H1 (cell line): Measurements from ENCODE around the gene HADHA. TPM values are rescaled to one million over a fixed set of nuclear protein-coding genes. Genes with fewer than 3 reads are reported as not detected.
"Not testable (repeated sequence)": the region's sequence is repeated elsewhere in the genome, so short reads cannot be mapped to it uniquely, and the experiment has no call there.

Experiments
- CTCF ChIA-PET: fragments of 300-600 bp; sonication (Branson Sonifier 250); formaldehyde crosslinking; loops from one replicate; lab custom pipeline; 2021; ENCODE audit not compliant: partially characterized antibody; lab: Charles Lee
- POLR2A ChIA-PET: fragments of 300-600 bp; sonication (Branson Sonifier 250); formaldehyde crosslinking; loops from one replicate; lab custom pipeline; 2021; ENCODE audit warnings: inconsistent platforms; ENCODE audit not compliant: partially characterized antibody; lab: Charles Lee
- DNase-seq, 2 experiments: peaks; one replicate each; pipeline versions ENCODE4 v3.0.0 to v3.0.0-alpha.2; 2010 to 2022; ENCODE audit warnings: low spot score in 2 of 2, low read depth in 1 of 2, mixed read lengths in 1 of 2
- FAIRE-seq: peaks from 2 replicates; lab custom pipeline; 2011; peaks lifted over from hg19 to GRCh38; lab: Jason Lieb, UNC
- H2AFZ ChIP-seq: 2 replicates; pipeline ENCODE4 v1.8.1; 2012; ENCODE audit warnings: low read length, inconsistent platforms
- H2AK5ac ChIP-seq: 2 replicates; pipeline ENCODE4 v1.6.1; 2013; ENCODE audit warnings: low read depth, low read length
- H2BK120ac ChIP-seq: replicated peaks from 2 replicates; pipeline ENCODE3; 2013; ENCODE audit warnings: low read depth, low read length, inconsistent platforms
- H2BK12ac ChIP-seq: 2 replicates; pipeline ENCODE4 v1.6.1; 2013; ENCODE audit warnings: low read depth, low read length
- H2BK15ac ChIP-seq: 2 replicates; pipeline ENCODE4 v1.6.1; 2013; ENCODE audit warnings: low read length
- H2BK20ac ChIP-seq: 2 replicates; pipeline ENCODE4 v1.6.1; 2013; ENCODE audit warnings: low read length
- H2BK5ac ChIP-seq: 2 replicates; pipeline ENCODE4 v1.6.1; 2013; ENCODE audit warnings: low read depth, low read length
- H3K14ac ChIP-seq: 2 replicates; pipeline ENCODE4 v1.6.1; 2013; ENCODE audit warnings: inconsistent platforms; ENCODE audit not compliant: insufficient read length
- H3K18ac ChIP-seq: 2 replicates; pipeline ENCODE4 v1.6.1; 2013; ENCODE audit warnings: low read length; ENCODE audit errors: extremely low read depth
- H3K23ac ChIP-seq: 2 replicates; pipeline ENCODE4 v1.6.1; 2013; ENCODE audit warnings: inconsistent platforms; ENCODE audit not compliant: insufficient read length
- H3K23me2 ChIP-seq: 2 replicates; pipeline ENCODE4 v1.6.1; 2013; ENCODE audit warnings: low read depth, low read length
- H3K27ac ChIP-seq: 2 replicates; pipeline ENCODE4 v1.6.1; 2011; ENCODE audit warnings: low read depth, low read length, inconsistent platforms
- H3K27me3 ChIP-seq, 4 experiments: replicated peaks in 1 of 4; 1 replicate in 1 of 4; 2 replicates in 3 of 4; pipeline versions ENCODE4 v1.6.1 to v1.8.1; 2011 to 2013; ENCODE audit warnings: low read length in 3 of 4, mild to moderate bottlenecking in 3 of 4, inconsistent platforms in 2 of 4, mixed read lengths in 2 of 4, moderate library complexity in 1 of 4; ENCODE audit not compliant: control insufficient read depth in 3 of 4, insufficient read depth in 3 of 4; ENCODE audit errors: extremely low read depth in 1 of 4
- H3K36me3 ChIP-seq, 4 experiments: 2 replicates each; pipeline versions ENCODE4 v1.6.1 to v1.8.1; 2011 to 2013; ENCODE audit warnings: mild to moderate bottlenecking in 4 of 4, low read length in 3 of 4, moderate library complexity in 2 of 4, control low read depth in 1 of 4, inconsistent platforms in 1 of 4; ENCODE audit not compliant: insufficient read depth in 4 of 4, control insufficient read depth in 2 of 4
- H3K4ac ChIP-seq: replicated peaks from 2 replicates; pipeline ENCODE3; 2013; ENCODE audit warnings: low read length, low read depth, mixed read lengths, inconsistent platforms; ENCODE audit not compliant: insufficient read length
- H3K4me1 ChIP-seq, 4 experiments: replicated peaks in 1 of 4; 1 replicate in 1 of 4; 2 replicates in 3 of 4; pipeline versions ENCODE4 v1.6.1 to v1.8.1; 2011 to 2013; ENCODE audit warnings: low read length in 3 of 4, inconsistent platforms in 2 of 4, mixed read lengths in 1 of 4; ENCODE audit not compliant: insufficient read depth in 4 of 4, control insufficient read depth in 3 of 4
- H3K4me2 ChIP-seq, 2 experiments: 2 replicates each; pipeline versions ENCODE4 v1.6.1 to v1.8.1; 2011 to 2013; ENCODE audit warnings: low read depth in 2 of 2, low read length in 2 of 2, control low read depth in 1 of 2, inconsistent platforms in 1 of 2, mild to moderate bottlenecking in 1 of 2; ENCODE audit not compliant: insufficient read depth in 1 of 2
- H3K4me3 ChIP-seq, 4 experiments: fragments of 200-600, 300-600 bp in 1 of 4; sonication (generic), shearing (Covaris generic), sonication (Bioruptor Twin) in 1 of 4; 2 replicates each; pipeline versions ENCODE4 v1.5.1 to v1.8.1; 2011 to 2016; ENCODE audit warnings: low read length in 4 of 4, low read depth in 3 of 4, control low read depth in 2 of 4, inconsistent platforms in 2 of 4, mild to moderate bottlenecking in 2 of 4, mixed read lengths in 1 of 4, moderate library complexity in 1 of 4; ENCODE audit not compliant: insufficient read depth in 2 of 4; ENCODE audit errors: extremely low read depth in 1 of 4
- H3K56ac ChIP-seq: replicated peaks from 2 replicates; pipeline ENCODE3; 2013; ENCODE audit warnings: low read depth, mild to moderate bottlenecking, mixed read lengths, low read length, inconsistent platforms; ENCODE audit not compliant: insufficient read length
- H3K79me1 ChIP-seq: 2 replicates; pipeline ENCODE4 v1.6.1; 2013; ENCODE audit warnings: low read depth, low read length, control low read depth
- H3K79me2 ChIP-seq, 2 experiments: 2 replicates each; pipeline versions ENCODE4 v1.6.1 to v1.8.1; 2012 to 2013; ENCODE audit warnings: low read length in 2 of 2, mild to moderate bottlenecking in 2 of 2, inconsistent platforms in 1 of 2; ENCODE audit not compliant: insufficient read depth in 2 of 2, control insufficient read depth in 1 of 2
- H3K9ac ChIP-seq, 4 experiments: replicated peaks in 1 of 4; 1 replicate in 1 of 4; 2 replicates in 3 of 4; pipeline versions ENCODE4 v1.6.1 to v1.8.1; 2011 to 2013; ENCODE audit warnings: low read depth in 3 of 4, low read length in 3 of 4, control low read depth in 2 of 4, mild to moderate bottlenecking in 2 of 4, moderate library complexity in 2 of 4, inconsistent platforms in 1 of 4; ENCODE audit errors: extremely low read depth in 1 of 4
- H3K9me3 ChIP-seq, 2 experiments: 2 replicates each; pipeline versions ENCODE4 v1.6.1 to v1.8.1; 2012 to 2013; ENCODE audit warnings: mild to moderate bottlenecking in 2 of 2, moderate library complexity in 2 of 2, control low read depth in 1 of 2, inconsistent platforms in 1 of 2, low read depth in 1 of 2, low read length in 1 of 2, mixed read lengths in 1 of 2; ENCODE audit not compliant: insufficient read depth in 2 of 2
- H4K20me1 ChIP-seq, 2 experiments: replicated peaks in 1 of 2; 2 replicates each; pipeline versions ENCODE3 to v1.8.1; 2011 to 2013; ENCODE audit warnings: inconsistent platforms in 2 of 2, low read length in 2 of 2, mild to moderate bottlenecking in 1 of 2; ENCODE audit not compliant: insufficient read depth in 2 of 2, control insufficient read depth in 1 of 2
- H4K5ac ChIP-seq: 2 replicates; pipeline ENCODE4 v1.6.1; 2013; ENCODE audit warnings: low read length, low read depth, mixed read lengths, inconsistent platforms; ENCODE audit not compliant: insufficient read length
- H4K8ac ChIP-seq: 2 replicates; pipeline ENCODE4 v1.8.0; 2013; ENCODE audit warnings: mild to moderate bottlenecking, moderate library complexity, low read length, inconsistent platforms; ENCODE audit not compliant: insufficient read depth; ENCODE audit errors: extremely low read depth
- H4K91ac ChIP-seq: replicated peaks from 2 replicates; pipeline ENCODE3; 2013; ENCODE audit warnings: low read length, mixed read lengths, inconsistent platforms; ENCODE audit not compliant: insufficient read length
- WGBS, 2 experiments: shearing (Covaris generic) in 1 of 2; methylation state at CpG; one replicate each; pipeline versions ENCODE4 v1.1.6 to v1.1.7; 2013 to 2015; ENCODE audit warnings: low lambda C conversion rate in 2 of 2, mixed read lengths in 2 of 2, inconsistent platforms in 1 of 2, low coverage in 1 of 2, missing lambda C conversion rate in 1 of 2; ENCODE audit not compliant: insufficient replicate concordance in 2 of 2, insufficient coverage in 1 of 2, insufficient read length in 1 of 2; ENCODE audit errors: extremely low coverage in 1 of 2, missing lambda C conversion rate in 1 of 2; 5-methylcytosine and 5-hydroxymethylcytosine counted together
- polyA plus RNA-seq, 7 experiments: library from polyadenylated mRNA; depleted of rRNA in 3 of 7; stranded (reverse) in 5 of 7; unstranded in 2 of 7; fragments of >200 nt in 5 of 7; fragments of 200-250 nt in 2 of 7; gene quantifications; 1 replicate in 5 of 7; 2 replicates in 1 of 7; 4 replicates in 1 of 7; pipeline versions ENCODE4 v1.2.1 to v1.2.3, GENCODE V29; 2011 to 2013; ENCODE audit warnings: missing spikeins in 2 of 7, mixed read lengths in 2 of 7
- total RNA-seq: library from RNA; stranded (reverse); fragmentation: NEBNext Ultra II Directional; extraction: Animal tissue kit (Norgen Biotek cat#: 25700); gene quantifications from 2 replicates; pipeline ENCODE4 v1.2.1, GENCODE V29; 2021

HADHA gene
- total and polyA plus RNA-seq, 2 of the 8 experiments (the other 6 are each of a cell fraction or from before 2014, with no cell fraction given) = 64.6 to 131 TPM

DNA sequence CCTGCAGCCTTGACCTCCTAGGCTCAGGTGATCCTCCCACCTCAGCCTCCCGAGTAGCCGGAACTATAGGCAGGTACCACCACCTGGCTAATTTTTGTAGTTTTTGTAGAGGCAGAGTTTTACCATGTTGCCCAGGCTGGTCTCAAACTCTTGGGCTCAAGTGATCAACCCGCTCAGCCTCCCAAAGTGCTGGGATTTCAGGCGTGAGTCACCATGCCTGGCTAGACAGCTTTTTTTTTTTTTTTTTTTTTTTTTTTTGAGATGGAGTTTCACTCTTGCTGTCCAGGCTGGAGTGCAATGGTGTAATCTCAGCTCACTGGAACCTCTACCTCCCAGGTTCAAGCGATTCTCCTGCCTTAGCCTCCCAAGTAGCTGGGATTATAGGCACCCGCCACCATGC is 77.9 kb downstream of the HADHA start:
- H2AFZ ChIP-seq, H3K27ac ChIP-seq, H4K8ac ChIP-seq, H4K91ac ChIP-seq, H3K4ac ChIP-seq, FAIRE-seq, H3K56ac ChIP-seq, H3K23me2 ChIP-seq, H3K4me1 ChIP-seq, DNase-seq, H3K4me3 ChIP-seq, H3K36me3 ChIP-seq, H2BK120ac ChIP-seq, H3K4me2 ChIP-seq, H3K18ac ChIP-seq, H3K27me3 ChIP-seq, H2AK5ac ChIP-seq, H3K79me2 ChIP-seq, H3K79me1 ChIP-seq, H2BK20ac ChIP-seq, H3K23ac ChIP-seq, H4K5ac ChIP-seq, H2BK15ac ChIP-seq, H4K20me1 ChIP-seq, H2BK12ac ChIP-seq, H3K9ac ChIP-seq, H2BK5ac ChIP-seq, H3K14ac ChIP-seq, H3K9me3 ChIP-seq: not testable (repeated sequence)
- ChIA-PET CTCF (interaction anchor here (1.2 to 4.2 kb wide), 2 partner anchors 18 to 79 kb away, joined by 3 to 16 read pairs; no protein-coding TSS in a partner anchor), POLR2A (interaction anchor here (1.1 kb wide), 1 partner anchor 9 kb away, joined by 3 read pairs; no protein-coding TSS in a partner anchor)
- 85% methylated on average over 5 of the region's 6 CpGs; no CpG with 5 or more reads in 1 of the 2 experiments for WGBS, 2 experiments
